ENCODE measurements around the gene KIRREL1. TPM values are rescaled to one million over a fixed set of nuclear protein-coding genes. Genes with fewer than 3 reads are reported as not detected.

KIRREL1 gene
- total RNA-seq, 1 experiment from 2014 or later, result 211 TPM

- Histone ChIP-seq H3K36me3 (ENCODE audit: insufficient read depth, low read length, poor library complexity, severe bottlenecking) (no peaks in the 10 kb centered on the region), H3K27ac (ENCODE audit: low read depth, low read length, poor library complexity, severe bottlenecking) (peak overlapping the region; percentile 99), H3K4me1 (ENCODE audit: insufficient read depth, low read length, poor library complexity, severe bottlenecking) (peaks cover 70% of the 10 kb centered on the region), H3K27me3 (replicated peaks; ENCODE audit: insufficient read depth, low read depth, low read length, poor library complexity) (no peaks in the 10 kb centered on the region), H3K9me3 (ENCODE audit: low read depth, low read length, poor library complexity, severe bottlenecking) (no peaks in the 10 kb centered on the region), H3K4me3 (ENCODE audit: low read depth, low read length, poor library complexity, severe bottlenecking) (no peak overlapping the region)
- BruUV-seq (replicated peaks), result no TSS peak
- POLR2A ChIA-PET (ENCODE audit: low non-redundant PET), result no interaction called here
- TF ChIP-seq EZH2 (IDR thresholded peaks at IDR 0.05; ENCODE audit: borderline replicate concordance, low read depth, low read length, poor library complexity, severe bottlenecking) (no peak), CTCF (conservative IDR thresholded peaks at IDR 0.05; ENCODE audit: low read depth, low read length) (no peak)
- no peak for DNase-seq (ENCODE audit: low spot score)
- intact Hi-C loops (cut with micrococcal nuclease; ENCODE audit: unreplicated experiment), result no loop called here
- CTCF ChIA-PET, result interaction anchor here (1.4 kb wide), 1 partner anchor 136 kb away, joined by 3 read pairs; no protein-coding TSS in a partner anchor
Measured at GRCh38 chr1:157985473-157985872, 8.0 kb upstream of the KIRREL1 start.

DNA sequence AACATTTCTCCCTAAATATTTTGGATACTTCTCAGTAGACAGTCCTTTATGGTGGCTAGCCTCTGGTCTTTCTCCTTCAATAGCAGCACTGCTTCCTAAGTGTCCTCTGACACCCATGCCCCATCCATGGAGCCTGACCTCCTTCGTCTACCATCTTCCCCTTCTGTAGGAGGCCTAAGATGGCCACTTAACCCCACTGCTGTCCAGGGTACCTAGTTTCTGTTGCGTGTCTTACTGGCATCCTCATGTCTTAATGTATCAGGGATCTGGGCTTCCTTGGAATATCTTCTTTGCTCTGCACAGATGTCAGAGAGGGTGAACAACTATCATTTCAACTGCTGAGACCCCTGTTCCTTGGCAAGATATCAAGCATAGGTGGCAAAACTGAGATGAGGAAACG is 5.4 kb upstream of the KIRREL1 start:
- POLR2A ChIA-PET (ENCODE audit: low non-redundant PET), result no interaction called here
- no peaks in the 10 kb centered on the region for H3K36me3 ChIP-seq (ENCODE audit: insufficient read depth, low read length, poor library complexity, severe bottlenecking)

DNA sequence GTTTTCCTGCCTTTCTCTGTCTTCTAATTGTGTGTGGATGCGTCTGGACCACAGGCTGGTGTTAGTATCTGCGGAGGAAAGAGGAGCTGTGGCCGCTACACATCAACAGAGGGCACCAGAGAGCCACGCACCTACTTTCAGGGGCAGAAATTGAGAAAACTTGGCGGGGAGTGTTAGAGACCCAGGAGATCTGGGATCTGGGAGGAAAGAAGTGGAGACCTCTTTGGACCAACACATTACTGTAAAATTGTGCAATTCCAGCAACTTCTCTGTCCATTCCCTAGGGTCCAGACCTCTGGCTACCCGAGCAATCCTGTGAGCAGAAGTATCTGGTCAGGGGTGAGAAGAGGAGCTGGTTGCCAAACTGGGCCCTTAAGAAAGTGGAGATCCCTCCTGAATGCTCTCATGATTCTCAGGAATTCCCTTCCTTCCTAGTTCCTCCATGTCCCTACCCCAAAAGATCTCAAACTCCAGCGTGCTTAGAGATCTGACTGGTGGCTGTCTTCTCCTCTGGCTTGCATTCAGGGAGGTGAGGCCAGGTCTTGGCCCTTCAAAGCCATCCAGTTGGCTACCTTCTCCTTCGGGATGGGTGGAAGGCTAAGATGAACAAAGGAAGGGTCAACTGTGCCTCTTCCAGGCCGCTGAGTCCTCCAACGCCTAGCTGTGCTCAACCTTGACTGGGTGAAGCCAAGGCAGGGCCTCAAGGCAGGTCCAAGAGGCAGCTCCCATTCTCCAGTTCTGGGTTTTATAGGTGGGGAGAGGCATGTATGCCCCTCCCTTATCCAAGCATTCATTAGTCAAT is 1.2 kb upstream of the KIRREL1 start:
- peak overlapping the region; percentile 99 for H3K27ac ChIP-seq (ENCODE audit: low read depth, low read length, poor library complexity, severe bottlenecking)
- TF ChIP-seq EZH2 (IDR thresholded peaks at IDR 0.05; ENCODE audit: borderline replicate concordance, low read depth, low read length, poor library complexity, severe bottlenecking) (no peak), CTCF (conservative IDR thresholded peaks at IDR 0.05; ENCODE audit: low read depth, low read length) (peak; percentile 99)
- peaks cover 9% of the 10 kb centered on the region for H3K36me3 ChIP-seq (ENCODE audit: insufficient read depth, low read length, poor library complexity, severe bottlenecking)
- ChIA-PET POLR2A (ENCODE audit: low non-redundant PET) (interaction anchor here (0.6 to 1.1 kb wide), 3 partner anchors 10 to 133 kb away, joined by 3 read pairs; no protein-coding TSS in a partner anchor), CTCF (interaction anchor here (0.5 to 3.8 kb wide), 21 partner anchors 10 to 412 kb away, joined by 3 to 46 read pairs (median 6); no protein-coding TSS in a partner anchor)
- no TSS peak for BruUV-seq (replicated peaks)
- peaks cover 30% of the 10 kb centered on the region for H3K4me1 ChIP-seq (ENCODE audit: insufficient read depth, low read length, poor library complexity, severe bottlenecking)
- no peaks in the 10 kb centered on the region for H3K27me3 ChIP-seq (replicated peaks; ENCODE audit: insufficient read depth, low read depth, low read length, poor library complexity)
- peak; percentile 91 for DNase-seq (ENCODE audit: low spot score)
- H3K4me3 ChIP-seq (ENCODE audit: low read depth, low read length, poor library complexity, severe bottlenecking), result peak overlapping the region; percentile 97
- H3K9me3 ChIP-seq (ENCODE audit: low read depth, low read length, poor library complexity, severe bottlenecking), result no peaks in the 10 kb centered on the region
- intact Hi-C loops (cut with micrococcal nuclease; ENCODE audit: unreplicated experiment), result loop anchor here (1.0 kb wide), 2 partner anchors 44 to 129 kb away; no protein-coding TSS in a partner anchor

More for the DNA sequence above, 5.4 kb upstream of the KIRREL1 start:
- H3K4me3 ChIP-seq (ENCODE audit: low read depth, low read length, poor library complexity, severe bottlenecking), result no peak overlapping the region
- H3K27ac ChIP-seq (ENCODE audit: low read depth, low read length, poor library complexity, severe bottlenecking), result no peak overlapping the region
- H3K9me3 ChIP-seq (ENCODE audit: low read depth, low read length, poor library complexity, severe bottlenecking), result no peaks in the 10 kb centered on the region
- intact Hi-C loops (cut with micrococcal nuclease; ENCODE audit: unreplicated experiment), result no loop called here
- TF ChIP-seq CTCF (conservative IDR thresholded peaks at IDR 0.05; ENCODE audit: low read depth, low read length), result no peak
- TF ChIP-seq EZH2 (IDR thresholded peaks at IDR 0.05; ENCODE audit: borderline replicate concordance, low read depth, low read length, poor library complexity, severe bottlenecking), result no peak
- H3K27me3 ChIP-seq (replicated peaks; ENCODE audit: insufficient read depth, low read depth, low read length, poor library complexity), result no peaks in the 10 kb centered on the region
- BruUV-seq (replicated peaks), result no TSS peak
- CTCF ChIA-PET, result no interaction called here
- peaks cover 68% of the 10 kb centered on the region for H3K4me1 ChIP-seq (ENCODE audit: insufficient read depth, low read length, poor library complexity, severe bottlenecking)
- DNase-seq (ENCODE audit: low spot score), result no peak
